GM10266 (cell line): ENCODE measurements around the gene ZFAND6.
"Not testable (repeated sequence)": the region's sequence is repeated elsewhere in the genome, so short reads cannot be mapped to it uniquely, and the experiment has no call there.

Experiments used
- DNase-seq: peaks from one replicate; pipeline ENCODE4 v3.0.0; 2012; ENCODE audit errors: extremely low spot score
- CTCF ChIP-seq: IDR thresholded peaks from 2 replicates; pipeline ENCODE4 v1.5.1; 2012; ENCODE audit warnings: mild to moderate bottlenecking, low read depth; ENCODE audit not compliant: control insufficient read depth, insufficient read depth; ENCODE audit errors: missing control alignments

Gene ZFAND6

GRCh38 chr15:80036071-80036470 is 23.4 kb upstream of the ZFAND6 start:
- no peak for TF ChIP-seq CTCF
- DNase-seq, result no peak

- no peak for TF ChIP-seq CTCF
- DNase-seq, result no peak
Observed at GRCh38 chr15:80041494-80042253, 17.8 kb upstream of the ZFAND6 start.

GRCh38 chr15:80042568-80042967 is 16.9 kb upstream of the ZFAND6 start:
- DNase-seq, result no peak
- no peak for TF ChIP-seq CTCF

DNA sequence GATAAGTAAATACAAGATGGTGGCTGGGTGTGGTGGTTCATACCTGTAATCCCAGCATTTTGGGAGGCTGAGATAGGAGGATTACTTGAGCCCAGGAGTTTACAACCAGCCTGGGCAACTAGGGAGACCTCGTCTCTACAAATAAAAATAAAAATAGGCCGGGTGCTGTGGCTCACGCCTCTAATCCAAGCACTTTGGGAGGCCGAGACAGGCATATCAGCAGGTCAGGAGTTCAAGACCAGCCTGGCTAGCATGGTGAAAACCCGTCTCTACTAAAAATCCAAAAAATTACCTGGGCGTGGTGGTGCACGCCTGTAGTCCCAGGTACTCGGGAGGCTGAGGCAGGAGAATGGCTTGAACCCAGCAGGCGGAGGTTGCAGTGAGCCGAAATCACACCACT is 14.3 kb upstream of the ZFAND6 start:
- not testable (repeated sequence) for DNase-seq

DNA sequence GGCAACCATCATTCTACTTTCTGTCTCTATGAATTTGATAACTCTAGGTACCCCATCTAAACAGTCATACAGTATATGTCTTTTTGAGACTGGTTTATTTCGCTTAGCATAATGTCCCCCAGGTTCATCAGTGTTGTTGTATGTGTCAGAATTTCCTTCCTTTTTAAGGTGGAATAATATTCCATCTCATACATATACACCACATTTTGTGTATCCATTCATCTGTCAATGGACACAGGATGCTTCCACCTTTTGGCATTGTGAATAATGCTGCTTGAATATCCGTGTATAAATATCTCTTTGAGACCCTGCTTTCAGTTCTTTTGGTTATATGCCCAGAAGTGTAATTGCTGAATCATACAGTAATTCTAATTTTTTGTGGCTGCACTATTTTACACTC is 10.4 kb upstream of the ZFAND6 start:
- no peak for TF ChIP-seq CTCF
- DNase-seq, result no peak

- no peak for TF ChIP-seq CTCF
- DNase-seq, result no peak
Observed at GRCh38 chr15:80052597-80053304, 6.7 kb upstream of the ZFAND6 start.

DNA sequence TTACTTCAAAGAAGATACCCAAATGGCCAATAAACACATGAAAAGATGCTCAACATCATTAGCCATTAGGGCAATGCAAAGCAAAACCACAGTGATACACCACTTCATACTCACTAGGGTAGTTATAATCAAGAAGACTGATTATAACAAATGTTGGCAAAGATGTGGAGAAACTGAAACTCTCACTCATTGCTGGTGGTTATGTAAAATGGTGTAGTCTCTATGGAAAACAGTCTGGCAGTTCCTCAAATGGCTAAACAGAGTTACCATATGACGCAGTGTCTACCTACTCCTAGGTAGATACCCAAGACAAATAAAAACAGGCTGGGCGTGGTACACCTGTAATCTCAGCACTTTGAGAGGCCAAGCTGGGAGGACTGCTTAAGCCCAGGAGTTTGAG is 3.5 kb upstream of the ZFAND6 start:
- DNase-seq, result no peak
- no peak for TF ChIP-seq CTCF
